MG63 (cell line): ENCODE measurements around the gene ENTR1. TPM values are rescaled to one million over a fixed set of nuclear protein-coding genes. Genes with fewer than 3 reads are reported as not detected.
"Not testable (repeated sequence)": the region's sequence is repeated elsewhere in the genome, so short reads cannot be mapped to it uniquely, and the experiment has no call there.

Source experiments
- DNase-seq: peaks from one replicate; pipeline ENCODE4 v3.0.0-alpha.2; 2020
- H3K27me3 ChIP-seq: fragments of 250-450 bp; sonication (Bioruptor Pico); 2 replicates; pipeline ENCODE4 v1.5.1; 2020; ENCODE audit warnings: mild to moderate bottlenecking, moderate library complexity
- H3K36me3 ChIP-seq: fragments of 250-450 bp; sonication (Bioruptor Pico); 2 replicates; pipeline ENCODE4 v1.5.1; 2020; ENCODE audit warnings: mild to moderate bottlenecking, moderate library complexity
- H3K4me3 ChIP-seq: fragments of 250-450 bp; sonication (Bioruptor Pico); 2 replicates; pipeline ENCODE4 v1.5.1; 2020; ENCODE audit warnings: mild to moderate bottlenecking, moderate library complexity
- H3K9me3 ChIP-seq: fragments of 250-450 bp; sonication (Bioruptor Pico); 2 replicates; pipeline ENCODE4 v1.5.1; 2020; ENCODE audit warnings: mild to moderate bottlenecking, moderate library complexity
- total RNA-seq: library from RNA; depleted of rRNA; stranded (reverse); fragments of >200 nt; shearing (Covaris generic); gene quantifications from 2 replicates; pipeline ENCODE4 v1.2.3, GENCODE V29; 2014; ENCODE audit warnings: low replicate concordance

The ENTR1 gene
- total RNA-seq, 1 experiment from 2014 or later, result 95.9 TPM

DNA sequence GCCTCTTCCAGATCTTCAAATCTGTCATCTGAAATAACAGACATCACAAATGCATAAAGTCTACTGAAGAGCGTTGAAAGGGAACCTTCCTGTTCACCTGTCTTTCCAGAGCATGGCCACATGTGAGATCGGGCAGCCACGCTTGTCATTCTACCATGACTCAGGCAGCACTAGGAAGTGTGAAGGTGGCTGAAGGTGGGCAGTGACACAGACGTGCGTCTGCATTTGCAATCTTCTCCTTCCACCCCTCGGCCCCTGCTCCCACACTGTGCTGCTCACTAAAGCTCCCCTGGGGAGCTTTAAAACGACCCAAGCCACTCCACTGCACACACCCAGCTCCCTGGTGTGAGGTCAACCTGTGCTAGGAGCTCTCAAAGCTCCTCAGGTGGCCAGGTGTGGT, 2.5 kb downstream of the ENTR1 start:
- DNase-seq, result no peak
- no peaks in the 10 kb centered on the region for H3K9me3 ChIP-seq
- no peak overlapping the region for H3K4me3 ChIP-seq
- H3K27me3 ChIP-seq, result no peaks in the 10 kb centered on the region
- peaks cover 67% of the 10 kb centered on the region for H3K36me3 ChIP-seq

DNA sequence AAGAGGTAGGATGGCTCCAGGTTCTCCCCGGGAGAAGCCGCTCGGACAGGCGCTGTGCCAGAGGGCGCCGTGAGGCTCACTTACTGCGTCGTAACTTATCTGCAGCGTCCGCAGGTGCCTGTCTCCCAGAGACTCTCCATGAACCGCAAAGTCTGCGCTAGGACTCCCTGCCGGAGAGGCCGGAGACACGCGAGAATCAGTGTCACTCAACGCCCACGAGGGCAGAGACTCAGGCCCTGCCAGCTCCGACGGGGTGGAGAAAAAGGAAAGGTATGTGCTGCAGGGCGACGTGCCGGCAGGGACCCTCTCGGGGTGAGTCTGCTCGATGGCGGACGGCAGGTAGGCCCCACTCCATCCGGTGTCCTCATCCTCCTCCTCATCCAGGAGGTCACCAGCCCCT, 3.4 kb downstream of the ENTR1 start:
- H3K9me3 ChIP-seq, result not testable (repeated sequence)
- H3K36me3 ChIP-seq, result peaks cover 60% of the 10 kb centered on the region

DNA sequence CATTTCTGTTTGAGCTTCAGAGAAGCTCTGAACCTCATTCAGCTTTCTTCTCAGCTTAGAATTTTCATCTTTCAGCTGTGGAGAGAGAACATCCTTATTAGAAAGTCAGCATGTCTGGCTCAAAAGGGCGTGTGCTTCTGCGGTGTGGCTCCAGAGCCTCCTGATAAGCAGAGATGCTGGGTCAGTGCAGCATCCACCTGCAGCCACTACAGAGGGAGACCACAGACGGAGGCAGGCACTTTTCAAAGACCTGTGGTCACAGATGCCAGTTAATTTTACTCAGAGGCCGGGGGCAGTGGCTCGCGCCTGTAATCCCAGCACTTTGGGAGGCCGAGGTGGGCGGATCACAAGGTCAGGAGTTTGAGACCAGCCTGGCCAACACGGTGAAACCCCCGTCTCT, 4.5 kb downstream of the ENTR1 start:
- not testable (repeated sequence) for H3K4me3 ChIP-seq, DNase-seq, H3K9me3 ChIP-seq, H3K27me3 ChIP-seq
- peaks cover 58% of the 10 kb centered on the region for H3K36me3 ChIP-seq

More for the DNA sequence above, 3.4 kb downstream of the ENTR1 start:
- H3K4me3 ChIP-seq, H3K27me3 ChIP-seq, DNase-seq: not testable (repeated sequence)

DNA sequence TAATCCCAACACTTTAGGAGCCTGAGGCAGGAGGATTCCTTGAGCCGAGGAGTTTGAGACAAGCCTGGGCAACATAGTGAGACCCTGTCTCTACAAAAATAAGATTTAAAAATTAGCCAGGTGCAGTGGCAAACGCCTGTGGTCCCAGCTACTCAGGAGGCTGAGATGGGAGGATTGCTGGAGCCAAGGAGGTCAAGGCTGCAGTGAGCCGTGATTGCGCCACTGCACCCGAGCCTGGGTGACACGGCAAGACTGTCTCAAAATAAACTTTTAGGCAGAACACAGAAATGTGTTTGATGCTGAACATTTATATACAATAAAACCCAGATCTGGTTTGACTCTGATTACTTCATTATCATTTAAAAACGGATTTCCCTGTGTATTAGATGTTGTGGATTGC, 4.9 kb downstream of the ENTR1 start:
- Histone ChIP-seq H3K9me3 (no peaks in the 10 kb centered on the region), H3K36me3 (peaks cover 54% of the 10 kb centered on the region), H3K4me3 (no peak overlapping the region), H3K27me3 (no peaks in the 10 kb centered on the region)
- DNase-seq, result no peak

DNA sequence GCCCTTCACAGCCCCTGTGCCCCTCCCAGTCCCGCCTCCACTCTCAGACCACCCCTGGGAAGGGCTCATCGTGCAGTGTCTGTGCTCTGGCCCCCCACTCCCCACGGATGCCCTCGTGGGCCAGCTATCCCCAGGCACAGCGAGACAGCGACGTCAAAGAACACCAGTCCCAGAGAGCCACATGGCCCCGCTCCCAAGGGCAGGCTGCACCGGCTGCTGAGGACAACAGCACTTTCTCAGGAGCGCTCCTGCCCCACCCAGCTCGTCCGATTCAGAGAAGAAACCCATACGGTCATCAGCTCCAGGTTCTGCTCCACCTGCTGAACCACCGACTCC, 5.6 kb downstream of the ENTR1 start:
- no peaks in the 10 kb centered on the region for H3K27me3 ChIP-seq
- no peak overlapping the region for H3K4me3 ChIP-seq
- H3K36me3 ChIP-seq, result peaks cover 54% of the 10 kb centered on the region
- DNase-seq, result no peak
- H3K9me3 ChIP-seq, result no peaks in the 10 kb centered on the region

DNA sequence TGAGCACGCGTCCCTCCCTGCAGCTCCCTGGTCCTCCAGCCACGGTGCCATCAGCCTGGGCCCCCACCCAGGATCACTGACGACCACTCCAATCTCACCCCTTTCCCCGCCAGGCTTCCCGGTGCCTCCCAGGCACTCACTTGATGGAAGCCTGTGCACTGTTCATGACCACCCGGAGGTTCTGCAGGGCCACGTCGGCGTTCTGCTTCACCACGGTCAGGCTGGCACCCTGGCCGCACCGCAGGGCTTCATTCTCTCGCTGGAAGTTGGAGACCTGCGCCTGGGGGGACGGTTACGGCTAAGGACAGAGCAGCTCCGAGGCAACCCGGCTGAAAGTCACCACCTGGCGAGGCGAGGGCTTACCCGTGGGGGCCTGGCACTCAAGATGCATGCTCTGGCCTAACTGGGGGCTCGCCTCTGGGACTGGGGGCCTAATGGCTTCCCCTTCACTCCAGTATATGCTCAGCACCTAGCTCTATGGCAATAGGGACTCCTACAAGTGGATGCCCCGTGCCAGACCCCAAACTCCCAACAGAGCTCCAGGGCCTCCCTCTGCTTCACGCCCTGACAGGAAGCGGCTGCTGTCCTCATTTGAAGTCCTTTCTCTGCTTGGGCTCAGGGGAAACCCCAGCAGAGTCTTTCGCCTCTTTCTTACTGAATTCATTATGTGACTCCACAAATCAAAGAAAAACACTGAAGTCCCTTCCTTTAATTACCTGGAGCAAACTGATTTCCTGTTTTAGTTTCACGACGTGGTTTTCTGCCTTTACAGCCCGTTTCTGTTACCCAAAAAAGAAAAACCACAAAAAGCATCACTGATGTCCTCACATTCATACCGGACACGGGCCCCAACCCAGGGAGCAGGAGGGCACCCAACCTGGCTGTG, 6.3 kb downstream of the ENTR1 start:
- no peak overlapping the region for H3K4me3 ChIP-seq
- no peak for DNase-seq
- no peaks in the 10 kb centered on the region for H3K27me3 ChIP-seq
- no peaks in the 10 kb centered on the region for H3K9me3 ChIP-seq
- peaks cover 48% of the 10 kb centered on the region for H3K36me3 ChIP-seq

DNA sequence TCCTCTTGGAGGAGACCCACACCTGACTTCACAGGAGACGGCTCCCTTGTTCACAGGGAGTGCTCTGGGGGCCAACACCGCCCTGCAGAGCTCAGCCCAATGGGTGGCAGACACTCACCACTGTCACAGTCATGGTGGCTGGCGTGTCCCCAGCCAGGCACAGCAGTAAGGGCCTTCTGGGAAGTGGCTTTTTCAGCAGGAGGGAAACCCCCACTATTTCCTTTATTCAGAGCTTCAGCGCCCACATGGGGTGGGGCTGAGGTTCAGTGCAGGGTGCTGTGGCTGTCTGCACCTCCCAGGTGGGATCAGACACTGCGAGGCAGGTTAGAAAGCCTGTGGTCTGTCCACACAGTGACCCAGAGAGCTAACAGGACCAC, 6.9 kb downstream of the ENTR1 start:
- Histone ChIP-seq H3K36me3 (peaks cover 46% of the 10 kb centered on the region), H3K9me3 (no peaks in the 10 kb centered on the region), H3K27me3 (no peaks in the 10 kb centered on the region), H3K4me3 (no peak overlapping the region)
- no peak for DNase-seq

DNA sequence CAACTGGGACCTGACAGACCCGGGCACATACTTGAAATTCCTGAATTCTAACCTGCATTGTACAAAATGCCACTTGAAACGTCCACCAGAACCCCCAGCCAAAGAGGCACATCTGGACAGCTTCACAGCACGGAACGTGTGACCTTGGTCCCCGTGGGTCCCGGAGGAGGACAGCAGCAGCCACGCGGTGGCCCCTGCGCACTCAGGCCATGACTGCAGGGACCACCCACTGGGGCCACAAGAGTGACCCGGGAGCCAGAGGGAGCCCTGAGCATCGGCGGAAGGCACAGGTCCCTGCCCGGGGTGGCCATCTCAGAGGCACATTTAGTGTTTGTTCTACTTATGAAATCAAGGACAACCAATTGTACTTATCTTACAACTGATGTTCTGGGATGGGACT, 8.3 kb downstream of the ENTR1 start:
- no peaks in the 10 kb centered on the region for H3K27me3 ChIP-seq
- H3K4me3 ChIP-seq, result no peak overlapping the region
- H3K36me3 ChIP-seq, result peaks cover 48% of the 10 kb centered on the region
- DNase-seq, result no peak
- H3K9me3 ChIP-seq, result no peaks in the 10 kb centered on the region

DNA sequence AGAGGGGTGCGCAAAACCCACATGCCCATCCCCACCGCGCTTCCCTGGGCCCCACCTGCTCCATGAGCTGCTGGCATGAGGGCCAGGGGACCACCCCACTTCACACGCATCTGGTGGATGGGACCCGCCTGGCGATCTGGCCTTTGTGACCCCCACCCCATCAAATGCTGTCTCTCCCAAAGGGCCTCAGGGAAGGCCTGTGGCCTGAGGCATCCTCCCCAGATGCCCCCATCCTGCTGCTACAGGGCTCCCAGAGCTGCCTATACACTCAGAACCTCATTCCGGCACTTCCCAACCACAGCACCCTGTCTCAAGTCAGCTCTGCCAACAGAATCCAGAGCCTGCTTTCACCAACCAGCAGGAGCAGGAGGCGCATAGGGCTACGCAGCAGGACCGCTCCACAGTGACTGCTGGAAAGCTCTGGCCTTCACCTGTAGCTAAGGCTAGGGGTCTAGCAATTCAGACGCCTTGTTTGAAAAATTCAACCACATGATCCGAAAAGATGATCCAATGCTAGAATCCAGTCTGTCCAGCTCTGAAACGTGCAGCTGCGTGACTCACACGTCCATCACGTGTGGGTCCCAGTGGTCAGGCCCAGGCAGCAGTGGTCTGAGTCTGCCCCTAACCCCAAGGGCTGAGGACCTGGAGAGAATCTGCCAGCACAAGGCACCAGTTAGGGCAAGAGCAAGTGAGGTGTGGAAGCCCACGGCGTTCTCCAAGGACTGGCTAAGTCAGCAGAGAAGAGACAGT, 9.1 kb downstream of the ENTR1 start:
- H3K9me3 ChIP-seq, result no peaks in the 10 kb centered on the region
- H3K27me3 ChIP-seq, result no peaks in the 10 kb centered on the region
- peaks cover 50% of the 10 kb centered on the region for H3K36me3 ChIP-seq
- DNase-seq, result no peak
- no peak overlapping the region for H3K4me3 ChIP-seq

DNA sequence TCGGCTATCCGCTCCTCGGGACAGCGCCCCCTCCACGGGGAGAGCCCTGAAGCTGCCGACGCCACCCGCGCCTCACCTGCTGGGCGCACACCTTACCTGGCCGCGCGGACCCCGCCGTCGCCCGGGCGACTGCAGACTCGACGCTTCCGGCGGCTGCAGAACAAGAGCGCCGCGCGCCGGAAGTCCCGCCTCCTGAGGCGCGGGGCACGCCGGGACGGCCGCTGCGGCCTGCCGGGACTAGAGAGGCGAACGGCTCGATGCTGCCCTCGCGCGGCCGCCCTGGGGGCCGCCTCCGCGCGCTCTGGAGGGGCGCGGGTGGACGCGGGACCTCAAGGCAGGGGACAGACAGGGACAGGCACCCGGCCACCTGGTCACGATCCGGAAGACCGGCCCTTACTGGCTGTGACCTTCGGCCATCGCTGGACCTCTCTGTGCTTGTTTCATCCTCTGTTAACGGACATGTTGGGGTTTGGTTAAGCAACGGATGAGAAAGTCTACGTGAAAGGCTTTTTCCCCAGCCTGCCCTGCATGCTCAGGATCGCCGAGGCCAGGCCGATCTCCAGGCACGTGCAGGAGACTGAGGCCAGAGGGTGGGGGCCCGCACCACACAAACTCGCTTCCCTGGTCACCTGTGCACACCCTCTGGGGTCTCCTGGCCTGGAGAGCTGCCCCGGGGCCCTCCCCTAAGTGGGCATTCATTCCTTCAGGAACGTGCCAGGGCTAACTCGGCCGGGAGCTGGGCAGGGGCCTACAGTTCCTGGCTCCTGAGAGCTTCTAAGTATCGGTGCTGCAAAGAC, 10.2 kb downstream of the ENTR1 start, which contains the start of gene SNAPC4:
Gene SNAPC4 (minus strand): TSS at position 133 of the 797 bp plus-strand sequence. CDS start 1,742 bp downstream, outside the sequence.
- Histone ChIP-seq H3K9me3 (no peaks in the 10 kb centered on the region), H3K27me3 (no peaks in the 10 kb centered on the region), H3K36me3 (peaks cover 49% of the 10 kb centered on the region), H3K4me3 (peak within 1 kb of the TSS; percentile 88)
- peak; percentile 81 for DNase-seq

DNA sequence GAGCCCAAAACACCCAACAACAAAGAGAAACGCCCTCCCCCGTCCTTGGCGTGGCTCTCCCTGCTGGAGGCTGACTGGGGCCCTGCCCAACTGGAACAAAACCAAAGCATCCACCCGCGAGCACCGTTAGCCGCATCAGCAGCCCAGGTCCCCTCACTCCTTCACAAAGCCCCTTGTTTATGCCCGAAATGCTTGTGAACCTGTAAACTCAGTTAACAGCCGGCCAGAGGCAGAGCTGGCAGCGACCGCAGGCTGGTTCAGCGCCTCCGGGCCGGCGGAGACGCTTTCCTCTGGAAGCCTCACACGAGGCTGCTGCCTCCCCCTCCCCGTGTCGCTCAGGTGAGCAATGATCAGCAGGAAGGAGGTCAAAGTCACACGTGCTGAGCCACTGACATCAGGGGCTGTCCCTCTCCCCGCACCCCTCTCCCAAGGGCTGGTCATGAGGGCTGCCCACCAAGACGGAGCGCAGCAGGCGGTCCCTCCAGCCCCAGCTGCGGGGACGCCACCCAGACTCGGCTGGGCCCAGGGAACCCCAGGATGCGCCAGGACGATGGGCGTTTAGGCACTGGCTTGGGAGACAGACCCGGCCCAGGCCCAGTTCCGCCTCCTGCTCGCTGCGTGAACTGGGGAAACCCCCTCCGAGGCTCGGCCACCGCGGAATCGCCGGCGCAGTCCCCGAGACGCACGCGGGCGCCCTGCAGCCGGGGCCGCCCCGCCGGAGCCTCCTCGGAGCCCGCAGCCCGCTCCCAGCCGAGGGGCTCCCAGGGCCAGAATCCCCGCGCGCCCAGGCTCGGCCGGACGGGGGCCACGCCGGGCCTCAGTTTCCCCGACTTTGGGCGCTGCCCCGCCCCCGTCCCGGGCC, 11.0 kb downstream of the ENTR1 start:
- Histone ChIP-seq H3K27me3 (no peaks in the 10 kb centered on the region), H3K9me3 (no peaks in the 10 kb centered on the region), H3K4me3 (peak overlapping the region; percentile 88), H3K36me3 (peaks cover 49% of the 10 kb centered on the region)
- DNase-seq, result peak; percentile 29

DNA sequence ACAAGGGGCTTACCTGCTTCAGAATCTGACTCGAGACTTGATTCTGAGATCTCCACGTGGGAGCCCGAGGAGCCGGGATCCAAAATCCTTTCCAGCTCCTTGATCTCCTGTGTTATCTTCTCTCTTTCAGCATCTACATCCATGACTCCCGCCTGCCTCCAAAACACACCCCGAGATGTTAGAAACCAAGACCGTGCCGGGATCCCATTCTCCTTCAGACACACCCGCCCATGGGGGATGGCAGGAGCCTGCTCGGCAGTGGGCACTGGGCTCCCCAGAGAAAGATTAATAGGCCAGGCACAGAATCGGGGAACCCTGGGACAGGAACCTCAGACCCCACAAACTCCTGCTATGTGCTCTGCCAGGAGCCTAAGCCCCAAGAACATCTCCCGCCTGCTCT, 12.1 kb downstream of the ENTR1 start:
- H3K36me3 ChIP-seq, result peaks cover 55% of the 10 kb centered on the region
- no peaks in the 10 kb centered on the region for H3K9me3 ChIP-seq
- H3K27me3 ChIP-seq, result no peaks in the 10 kb centered on the region
- DNase-seq, result no peak
- peak overlapping the region; percentile 88; the same call in 1 of the 2 replicates for H3K4me3 ChIP-seq

DNA sequence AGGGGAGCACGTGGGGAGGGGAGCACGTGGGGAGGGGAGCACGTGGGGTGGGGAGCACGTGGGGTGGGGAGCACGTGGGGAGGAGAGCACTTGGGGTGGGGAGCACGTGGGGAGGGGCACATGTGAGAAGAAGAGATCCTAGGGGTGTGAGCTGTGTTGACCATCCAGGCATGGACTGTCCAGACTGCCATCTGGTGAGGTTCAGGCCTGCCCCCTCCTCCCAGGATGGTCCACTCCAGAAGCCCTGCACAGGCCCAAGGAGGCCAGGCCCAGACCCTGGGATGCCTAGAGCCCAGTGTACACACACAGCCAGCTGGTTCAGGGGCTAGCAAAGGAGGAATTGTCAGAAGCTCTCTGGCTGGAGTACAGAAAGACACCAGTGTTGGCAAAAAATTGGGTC, 12.8 kb downstream of the ENTR1 start:
- Histone ChIP-seq H3K36me3 (peaks cover 56% of the 10 kb centered on the region), H3K4me3 (no peak overlapping the region), H3K9me3 (no peaks in the 10 kb centered on the region), H3K27me3 (no peaks in the 10 kb centered on the region)
- no peak for DNase-seq

DNA sequence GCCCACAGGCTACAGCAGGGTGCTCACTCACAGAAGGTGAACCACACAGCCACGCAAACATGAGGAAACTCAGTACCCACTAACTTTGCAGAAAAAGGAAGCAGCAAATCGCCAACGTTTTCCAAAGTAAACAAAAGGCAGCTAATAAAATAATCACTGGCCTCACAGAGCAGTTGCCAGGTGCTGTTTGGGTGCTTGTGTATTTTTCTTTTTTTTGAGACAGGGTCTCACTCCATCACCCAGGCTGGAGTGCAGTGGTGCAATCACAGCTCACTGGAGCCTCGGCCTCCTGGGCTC, 14.2 kb downstream of the ENTR1 start:
- Histone ChIP-seq H3K27me3 (no peaks in the 10 kb centered on the region), H3K9me3 (no peaks in the 10 kb centered on the region), H3K4me3 (no peak overlapping the region), H3K36me3 (peaks cover 66% of the 10 kb centered on the region)
- DNase-seq, result no peak

DNA sequence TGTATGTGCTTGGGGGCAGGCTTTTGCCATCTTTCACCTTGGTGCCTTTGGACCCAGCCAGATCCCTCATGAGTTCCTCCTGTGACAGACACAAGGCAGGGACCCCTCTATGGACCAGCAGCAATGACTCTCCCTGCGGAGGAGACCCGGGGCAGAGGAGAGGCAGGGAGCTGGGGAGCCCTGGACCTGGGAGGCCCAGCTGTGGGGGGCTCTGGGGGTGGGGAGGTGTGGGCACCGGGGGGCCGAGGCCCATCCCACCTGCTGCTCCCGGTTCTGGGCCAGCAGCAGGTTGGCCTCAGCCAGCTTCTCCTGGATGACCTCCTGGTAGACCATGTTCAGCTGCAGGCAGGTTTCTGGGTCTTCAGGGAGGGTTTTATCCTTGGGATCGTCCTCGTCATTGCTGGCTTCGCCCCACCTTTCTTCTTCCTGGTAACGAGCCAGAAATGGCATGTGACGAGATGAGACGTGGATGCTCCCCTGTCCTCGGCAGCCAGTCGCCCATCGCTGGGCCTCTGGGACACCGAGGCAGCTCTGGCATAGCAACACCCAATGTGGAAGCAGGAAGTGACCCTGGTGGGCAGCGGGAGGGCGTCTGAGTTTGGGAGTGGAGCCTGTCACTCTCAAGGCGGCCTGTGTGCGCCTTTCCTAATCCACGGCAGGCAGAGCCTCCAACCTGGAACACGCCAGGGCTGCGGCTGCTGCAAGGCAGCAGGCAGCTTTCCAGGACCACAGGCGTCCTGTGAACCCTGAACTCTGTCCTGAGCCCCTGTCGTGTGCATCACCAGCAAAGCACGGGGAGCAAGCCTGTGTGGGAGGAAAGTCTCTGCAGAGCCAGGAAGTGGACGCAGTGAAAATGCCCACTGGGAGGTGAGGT, 14.8 kb downstream of the ENTR1 start:
- H3K27me3 ChIP-seq, result no peaks in the 10 kb centered on the region
- no peak for DNase-seq
- H3K9me3 ChIP-seq, result no peaks in the 10 kb centered on the region
- H3K4me3 ChIP-seq, result no peak overlapping the region
- H3K36me3 ChIP-seq, result peaks cover 69% of the 10 kb centered on the region

DNA sequence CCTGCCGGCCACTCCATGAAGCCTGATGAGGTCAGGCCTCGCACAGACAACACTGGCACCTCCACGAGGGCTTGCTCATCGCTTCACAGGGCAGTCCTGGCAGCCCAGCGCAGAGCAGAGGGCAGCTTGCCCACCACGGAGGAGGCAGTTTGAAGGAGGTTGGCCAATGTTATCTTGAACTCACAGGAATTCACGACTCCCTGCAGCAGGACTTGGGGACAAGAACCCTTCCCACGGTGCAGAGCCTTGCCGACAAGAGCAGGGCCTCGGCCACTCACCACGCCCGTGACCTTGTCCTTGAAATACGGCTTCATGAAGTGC, 15.4 kb downstream of the ENTR1 start:
- no peaks in the 10 kb centered on the region for H3K9me3 ChIP-seq
- DNase-seq, result no peak
- H3K36me3 ChIP-seq, result peaks cover 69% of the 10 kb centered on the region
- H3K27me3 ChIP-seq, result no peaks in the 10 kb centered on the region
- no peak overlapping the region for H3K4me3 ChIP-seq
